H1 (cell line): ENCODE measurements around the gene EIF2AK2. TPM values are rescaled to one million over a fixed set of nuclear protein-coding genes. Genes with fewer than 3 reads are reported as not detected.

ENCODE experiments used
- CTCF ChIA-PET: fragments of 300-600 bp; sonication (Branson Sonifier 250); formaldehyde crosslinking; loops from one replicate; lab custom pipeline; 2021; ENCODE audit not compliant: partially characterized antibody; lab: Charles Lee
- POLR2A ChIA-PET: fragments of 300-600 bp; sonication (Branson Sonifier 250); formaldehyde crosslinking; loops from one replicate; lab custom pipeline; 2021; ENCODE audit warnings: inconsistent platforms; ENCODE audit not compliant: partially characterized antibody; lab: Charles Lee
- DNase-seq, 2 experiments: peaks; one replicate each; pipeline versions ENCODE4 v3.0.0 to v3.0.0-alpha.2; 2010 to 2022; ENCODE audit warnings: low spot score in 2 of 2, low read depth in 1 of 2, mixed read lengths in 1 of 2
- FAIRE-seq: peaks from 2 replicates; lab custom pipeline; 2011; peaks lifted over from hg19 to GRCh38; lab: Jason Lieb, UNC
- H2AFZ ChIP-seq: 2 replicates; pipeline ENCODE4 v1.8.1; 2012; ENCODE audit warnings: low read length, inconsistent platforms
- H2AK5ac ChIP-seq: 2 replicates; pipeline ENCODE4 v1.6.1; 2013; ENCODE audit warnings: low read depth, low read length
- H2BK120ac ChIP-seq: replicated peaks from 2 replicates; pipeline ENCODE3; 2013; ENCODE audit warnings: low read depth, low read length, inconsistent platforms
- H2BK12ac ChIP-seq: 2 replicates; pipeline ENCODE4 v1.6.1; 2013; ENCODE audit warnings: low read depth, low read length
- H2BK15ac ChIP-seq: 2 replicates; pipeline ENCODE4 v1.6.1; 2013; ENCODE audit warnings: low read length
- H2BK20ac ChIP-seq: 2 replicates; pipeline ENCODE4 v1.6.1; 2013; ENCODE audit warnings: low read length
- H2BK5ac ChIP-seq: 2 replicates; pipeline ENCODE4 v1.6.1; 2013; ENCODE audit warnings: low read depth, low read length
- H3K14ac ChIP-seq: 2 replicates; pipeline ENCODE4 v1.6.1; 2013; ENCODE audit warnings: inconsistent platforms; ENCODE audit not compliant: insufficient read length
- H3K18ac ChIP-seq: 2 replicates; pipeline ENCODE4 v1.6.1; 2013; ENCODE audit warnings: low read length; ENCODE audit errors: extremely low read depth
- H3K23ac ChIP-seq: 2 replicates; pipeline ENCODE4 v1.6.1; 2013; ENCODE audit warnings: inconsistent platforms; ENCODE audit not compliant: insufficient read length
- H3K23me2 ChIP-seq: 2 replicates; pipeline ENCODE4 v1.6.1; 2013; ENCODE audit warnings: low read depth, low read length
- H3K27ac ChIP-seq: 2 replicates; pipeline ENCODE4 v1.6.1; 2011; ENCODE audit warnings: low read depth, low read length, inconsistent platforms
- H3K27me3 ChIP-seq, 4 experiments: replicated peaks in 1 of 4; 1 replicate in 1 of 4; 2 replicates in 3 of 4; pipeline versions ENCODE4 v1.6.1 to v1.8.1; 2011 to 2013; ENCODE audit warnings: low read length in 3 of 4, mild to moderate bottlenecking in 3 of 4, inconsistent platforms in 2 of 4, mixed read lengths in 2 of 4, moderate library complexity in 1 of 4; ENCODE audit not compliant: control insufficient read depth in 3 of 4, insufficient read depth in 3 of 4; ENCODE audit errors: extremely low read depth in 1 of 4
- H3K36me3 ChIP-seq, 4 experiments: 2 replicates each; pipeline versions ENCODE4 v1.6.1 to v1.8.1; 2011 to 2013; ENCODE audit warnings: mild to moderate bottlenecking in 4 of 4, low read length in 3 of 4, moderate library complexity in 2 of 4, control low read depth in 1 of 4, inconsistent platforms in 1 of 4; ENCODE audit not compliant: insufficient read depth in 4 of 4, control insufficient read depth in 2 of 4
- H3K4ac ChIP-seq: replicated peaks from 2 replicates; pipeline ENCODE3; 2013; ENCODE audit warnings: low read length, low read depth, mixed read lengths, inconsistent platforms; ENCODE audit not compliant: insufficient read length
- H3K4me1 ChIP-seq, 4 experiments: replicated peaks in 1 of 4; 1 replicate in 1 of 4; 2 replicates in 3 of 4; pipeline versions ENCODE4 v1.6.1 to v1.8.1; 2011 to 2013; ENCODE audit warnings: low read length in 3 of 4, inconsistent platforms in 2 of 4, mixed read lengths in 1 of 4; ENCODE audit not compliant: insufficient read depth in 4 of 4, control insufficient read depth in 3 of 4
- H3K4me2 ChIP-seq, 2 experiments: 2 replicates each; pipeline versions ENCODE4 v1.6.1 to v1.8.1; 2011 to 2013; ENCODE audit warnings: low read depth in 2 of 2, low read length in 2 of 2, control low read depth in 1 of 2, inconsistent platforms in 1 of 2, mild to moderate bottlenecking in 1 of 2; ENCODE audit not compliant: insufficient read depth in 1 of 2
- H3K4me3 ChIP-seq, 4 experiments: fragments of 200-600, 300-600 bp in 1 of 4; sonication (generic), shearing (Covaris generic), sonication (Bioruptor Twin) in 1 of 4; 2 replicates each; pipeline versions ENCODE4 v1.5.1 to v1.8.1; 2011 to 2016; ENCODE audit warnings: low read length in 4 of 4, low read depth in 3 of 4, control low read depth in 2 of 4, inconsistent platforms in 2 of 4, mild to moderate bottlenecking in 2 of 4, mixed read lengths in 1 of 4, moderate library complexity in 1 of 4; ENCODE audit not compliant: insufficient read depth in 2 of 4; ENCODE audit errors: extremely low read depth in 1 of 4
- H3K56ac ChIP-seq: replicated peaks from 2 replicates; pipeline ENCODE3; 2013; ENCODE audit warnings: low read depth, mild to moderate bottlenecking, mixed read lengths, low read length, inconsistent platforms; ENCODE audit not compliant: insufficient read length
- H3K79me1 ChIP-seq: 2 replicates; pipeline ENCODE4 v1.6.1; 2013; ENCODE audit warnings: low read depth, low read length, control low read depth
- H3K79me2 ChIP-seq, 2 experiments: 2 replicates each; pipeline versions ENCODE4 v1.6.1 to v1.8.1; 2012 to 2013; ENCODE audit warnings: low read length in 2 of 2, mild to moderate bottlenecking in 2 of 2, inconsistent platforms in 1 of 2; ENCODE audit not compliant: insufficient read depth in 2 of 2, control insufficient read depth in 1 of 2
- H3K9ac ChIP-seq, 4 experiments: replicated peaks in 1 of 4; 1 replicate in 1 of 4; 2 replicates in 3 of 4; pipeline versions ENCODE4 v1.6.1 to v1.8.1; 2011 to 2013; ENCODE audit warnings: low read depth in 3 of 4, low read length in 3 of 4, control low read depth in 2 of 4, mild to moderate bottlenecking in 2 of 4, moderate library complexity in 2 of 4, inconsistent platforms in 1 of 4; ENCODE audit errors: extremely low read depth in 1 of 4
- H3K9me3 ChIP-seq, 2 experiments: 2 replicates each; pipeline versions ENCODE4 v1.6.1 to v1.8.1; 2012 to 2013; ENCODE audit warnings: mild to moderate bottlenecking in 2 of 2, moderate library complexity in 2 of 2, control low read depth in 1 of 2, inconsistent platforms in 1 of 2, low read depth in 1 of 2, low read length in 1 of 2, mixed read lengths in 1 of 2; ENCODE audit not compliant: insufficient read depth in 2 of 2
- H4K20me1 ChIP-seq, 2 experiments: replicated peaks in 1 of 2; 2 replicates each; pipeline versions ENCODE3 to v1.8.1; 2011 to 2013; ENCODE audit warnings: inconsistent platforms in 2 of 2, low read length in 2 of 2, mild to moderate bottlenecking in 1 of 2; ENCODE audit not compliant: insufficient read depth in 2 of 2, control insufficient read depth in 1 of 2
- H4K5ac ChIP-seq: 2 replicates; pipeline ENCODE4 v1.6.1; 2013; ENCODE audit warnings: low read length, low read depth, mixed read lengths, inconsistent platforms; ENCODE audit not compliant: insufficient read length
- H4K8ac ChIP-seq: 2 replicates; pipeline ENCODE4 v1.8.0; 2013; ENCODE audit warnings: mild to moderate bottlenecking, moderate library complexity, low read length, inconsistent platforms; ENCODE audit not compliant: insufficient read depth; ENCODE audit errors: extremely low read depth
- H4K91ac ChIP-seq: replicated peaks from 2 replicates; pipeline ENCODE3; 2013; ENCODE audit warnings: low read length, mixed read lengths, inconsistent platforms; ENCODE audit not compliant: insufficient read length
- CBX5 ChIP-seq: fragments of 300-800, 300-1000 bp; sonication (generic); IDR thresholded peaks from 2 replicates; pipeline ENCODE4 v1.7.1; 2016; ENCODE audit warnings: antibody characterized with exemption, low read length, low read depth
- EGR1 ChIP-seq: IDR thresholded peaks from 2 replicates; pipeline ENCODE4 v1.6.1; 2011; ENCODE audit warnings: low read depth, low read length, borderline replicate concordance
- KDM5A ChIP-seq: fragments of 200-600 bp; IDR thresholded peaks from 2 replicates; pipeline ENCODE4 v1.7.1; 2012; ENCODE audit warnings: mild to moderate bottlenecking, low read length, inconsistent platforms, mixed read lengths
- POLR2A ChIP-seq, 2 experiments: IDR thresholded peaks; 1 replicate in 1 of 2; 2 replicates in 1 of 2; pipeline ENCODE4 v1.6.1; 2011; ENCODE audit warnings: low read depth in 2 of 2, low read length in 2 of 2, mild to moderate bottlenecking in 2 of 2; ENCODE audit errors: control extremely low read depth in 1 of 2
- SIX5 ChIP-seq: IDR thresholded peaks from 2 replicates; pipeline ENCODE4 v1.6.1; 2011; ENCODE audit warnings: mild to moderate bottlenecking, low read depth, low read length
- ZNF274 ChIP-seq: IDR thresholded peaks from 2 replicates; pipeline ENCODE4 v1.7.0; 2012; ENCODE audit warnings: low read length, borderline replicate concordance; ENCODE audit errors: extremely low read depth
- WGBS, 2 experiments: shearing (Covaris generic) in 1 of 2; methylation state at CpG; one replicate each; pipeline versions ENCODE4 v1.1.6 to v1.1.7; 2013 to 2015; ENCODE audit warnings: low lambda C conversion rate in 2 of 2, mixed read lengths in 2 of 2, inconsistent platforms in 1 of 2, low coverage in 1 of 2, missing lambda C conversion rate in 1 of 2; ENCODE audit not compliant: insufficient replicate concordance in 2 of 2, insufficient coverage in 1 of 2, insufficient read length in 1 of 2; ENCODE audit errors: extremely low coverage in 1 of 2, missing lambda C conversion rate in 1 of 2; 5-methylcytosine and 5-hydroxymethylcytosine counted together
- polyA plus RNA-seq, 7 experiments: library from polyadenylated mRNA; depleted of rRNA in 3 of 7; stranded (reverse) in 5 of 7; unstranded in 2 of 7; fragments of >200 nt in 5 of 7; fragments of 200-250 nt in 2 of 7; gene quantifications; 1 replicate in 5 of 7; 2 replicates in 1 of 7; 4 replicates in 1 of 7; pipeline versions ENCODE4 v1.2.1 to v1.2.3, GENCODE V29; 2011 to 2013; ENCODE audit warnings: missing spikeins in 2 of 7, mixed read lengths in 2 of 7
- total RNA-seq: library from RNA; stranded (reverse); fragmentation: NEBNext Ultra II Directional; extraction: Animal tissue kit (Norgen Biotek cat#: 25700); gene quantifications from 2 replicates; pipeline ENCODE4 v1.2.1, GENCODE V29; 2021

Gene EIF2AK2
- total and polyA plus RNA-seq, 2 of the 8 experiments (the other 6 are each of a cell fraction or from before 2014, with no cell fraction given), result 13.1 to 46.9 TPM

DNA sequence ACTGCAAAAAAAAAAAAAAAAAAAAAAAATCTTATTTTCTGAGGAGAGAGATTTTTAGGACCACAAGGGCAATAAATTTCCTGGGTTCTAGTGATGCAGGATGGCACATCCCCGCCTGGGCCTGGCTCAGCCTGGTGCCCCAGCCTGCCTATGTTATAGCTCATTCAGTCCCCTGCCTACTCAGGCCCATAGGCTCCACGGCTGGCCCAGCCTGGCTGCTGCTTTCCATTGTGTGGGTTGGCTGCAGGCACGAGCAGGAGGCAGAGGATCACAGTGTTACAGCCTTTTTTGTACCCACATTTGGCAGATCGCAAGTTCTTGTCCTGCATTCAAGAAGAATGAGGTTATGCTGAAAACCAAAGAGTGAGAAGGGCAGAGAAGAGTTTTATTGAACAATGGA lies 34.5 kb upstream of the EIF2AK2 start:
- Histone ChIP-seq H3K4me2 (no peak overlapping the region), H3K18ac (peak overlapping the region; percentile 19; the same call in 1 of the 2 replicates), H4K20me1 (no peaks in the 10 kb centered on the region), H3K14ac (no peak overlapping the region), H2AFZ (no peak overlapping the region), H3K9ac (no peak overlapping the region; a peak in 2 of 7 replicates), H3K27me3 (no peaks in the 10 kb centered on the region), H2BK15ac (peak overlapping the region; percentile 37; the same call in 1 of the 2 replicates), H3K4me1 (peaks cover 14 to 25% (median 16%) of the 10 kb centered on the region in 4 experiments), H3K4ac (no peak overlapping the region), H2AK5ac (peak overlapping the region; percentile 79; the same call in 1 of the 2 replicates), H3K27ac (no peak overlapping the region; the same call in 1 of the 2 replicates), H3K9me3 (no peaks in the 10 kb centered on the region), H3K36me3 (no peaks in the 10 kb centered on the region), H4K8ac (no peak overlapping the region), H3K23ac (no peak overlapping the region), H4K91ac (peak overlapping the region; percentile 93), H3K79me1 (no peaks in the 10 kb centered on the region), H2BK20ac (peak overlapping the region; percentile 89; the same call in 1 of the 2 replicates), H2BK120ac (peak overlapping the region; percentile 83), H3K23me2 (0 out of 2 replicates have a peak, but pooled peaks cover 2% of the 10 kb centered on the region), H3K79me2 (no peaks in the 10 kb centered on the region), H2BK12ac (peak overlapping the region; percentile 72), H2BK5ac (peak overlapping the region; percentile 67; the same call in 1 of the 2 replicates), H3K4me3 (no peak overlapping the region), H3K56ac (no peak overlapping the region), H4K5ac (peak overlapping the region; percentile 65)
- CTCF ChIA-PET, result interaction anchor here (1.0 to 8.8 kb wide), 6 partner anchors 10 to 73 kb away, joined by 3 to 48 read pairs (median 12); no protein-coding TSS in a partner anchor
- POLR2A ChIA-PET, result interaction anchor here (0.6 to 5.2 kb wide), 6 partner anchors 10 to 40 kb away, joined by 3 to 26 read pairs (median 5); partner anchors contain the start of genes CEBPZ and NDUFAF7
- DNase-seq (no peak), FAIRE-seq (no peak)
- TF ChIP-seq CBX5, result no peak
- no peak for TF ChIP-seq POLR2A (IDR thresholded peaks at IDR 0.05; ENCODE audit: control extremely low read depth in 1 of 2, low read depth in 2 of 2, low read length in 2 of 2)
- TF ChIP-seq EGR1, result no peak
- TF ChIP-seq SIX5, result no peak
- TF ChIP-seq ZNF274, result no peak
- no peak for TF ChIP-seq KDM5A
- WGBS, 2 experiments, result 78% methylated on average over 4 of the region's 4 CpGs; no CpG with 5 or more reads in 1 of the 2 experiments
